ENCODE results near the gene USP14.

The USP14 gene

DNA sequence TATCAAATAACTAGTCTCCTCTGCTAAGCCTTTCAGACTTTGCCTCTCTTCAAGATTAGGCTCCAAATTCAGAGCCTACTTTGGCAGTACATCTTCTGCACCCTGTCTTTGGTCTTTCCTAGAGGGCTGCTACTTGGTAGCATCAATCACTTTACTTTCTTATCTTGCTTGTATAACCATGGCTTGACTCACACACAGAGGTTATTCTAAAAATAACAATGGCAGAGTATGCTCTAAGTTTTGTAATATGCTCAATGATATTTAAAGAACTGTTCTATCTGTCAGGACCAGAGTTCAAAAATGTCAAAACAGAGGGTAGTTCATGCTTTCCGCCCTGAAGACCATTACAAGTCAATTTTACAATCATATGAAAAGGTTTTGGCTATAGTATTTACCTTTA lies 81.8 kb downstream of the USP14 start:
- Mint-ChIP-seq H3K4me3 (no peak overlapping the region), H3K4me1 (ENCODE audit: low read depth) (peaks cover 5% of the 10 kb centered on the region), H3K9me3 (ENCODE audit: low read depth) (no peaks in the 10 kb centered on the region), H3K27me3 (no peaks in the 10 kb centered on the region), H3K27ac (no peak overlapping the region), H3K36me3 (peaks cover 17% of the 10 kb centered on the region)

DNA sequence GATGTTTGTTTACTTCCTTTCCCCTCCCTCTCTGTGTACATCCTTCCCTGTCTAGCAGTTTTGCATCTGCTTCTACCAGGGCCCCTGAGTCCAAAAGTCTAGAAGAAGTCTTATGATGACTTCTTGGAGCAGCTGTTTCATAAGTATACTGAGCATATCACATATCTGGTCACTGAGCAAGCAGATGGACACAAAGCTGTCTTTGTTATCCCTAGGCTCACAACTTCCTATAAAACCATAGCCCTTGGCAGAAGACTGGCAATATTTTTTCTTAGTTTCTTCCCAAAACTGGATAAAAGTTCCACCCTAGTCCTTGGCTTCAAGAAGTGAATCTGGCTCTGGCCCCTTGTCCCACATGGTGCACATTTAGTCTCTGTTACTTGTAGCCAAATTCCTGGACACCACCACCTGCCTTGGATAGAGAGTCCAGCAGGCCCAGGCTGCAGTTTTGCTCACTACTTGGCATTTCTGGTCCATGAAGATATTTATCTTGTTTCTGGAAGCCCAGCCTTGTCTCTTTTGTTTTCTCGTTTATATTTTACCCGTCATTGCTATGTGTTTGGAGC lies 87.0 kb downstream of the USP14 start:
- Mint-ChIP-seq H3K27me3 (no peaks in the 10 kb centered on the region), H3K27ac (no peak overlapping the region)

DNA sequence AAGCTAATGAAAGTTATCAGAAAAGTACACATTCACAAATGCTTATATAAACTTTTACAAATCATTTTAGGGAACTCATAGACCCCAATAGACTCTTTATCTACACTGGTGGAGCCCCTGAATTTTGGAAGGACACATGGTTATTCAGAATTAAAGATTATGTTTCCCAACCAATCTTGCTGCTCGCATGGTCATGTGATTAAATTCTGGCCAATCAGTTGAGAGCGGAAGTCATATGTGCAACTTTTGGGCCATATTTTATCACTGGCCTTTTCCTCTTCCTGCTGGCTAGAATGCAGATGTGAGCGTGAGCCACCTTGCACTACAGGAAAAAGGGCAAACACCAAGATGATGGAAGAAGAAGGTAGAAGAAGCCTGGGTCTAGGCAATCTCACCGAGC lies 89.7 kb downstream of the USP14 start:
- Mint-ChIP-seq H3K27ac (no peak overlapping the region), H3K4me3 (no peak overlapping the region), H3K9me3 (ENCODE audit: low read depth) (no peaks in the 10 kb centered on the region), H3K27me3 (no peaks in the 10 kb centered on the region), H3K4me1 (ENCODE audit: low read depth) (peaks cover 4% of the 10 kb centered on the region), H3K36me3 (peaks cover 26% of the 10 kb centered on the region)

More for the DNA sequence above, 87.0 kb downstream of the USP14 start:
- H3K9me3 Mint-ChIP-seq (ENCODE audit: low read depth): no peaks in the 10 kb centered on the region
- peaks cover 5% of the 10 kb centered on the region for H3K4me1 Mint-ChIP-seq (ENCODE audit: low read depth)
- no peak overlapping the region for H3K4me3 Mint-ChIP-seq
- H3K36me3 Mint-ChIP-seq: peaks cover 20% of the 10 kb centered on the region

DNA sequence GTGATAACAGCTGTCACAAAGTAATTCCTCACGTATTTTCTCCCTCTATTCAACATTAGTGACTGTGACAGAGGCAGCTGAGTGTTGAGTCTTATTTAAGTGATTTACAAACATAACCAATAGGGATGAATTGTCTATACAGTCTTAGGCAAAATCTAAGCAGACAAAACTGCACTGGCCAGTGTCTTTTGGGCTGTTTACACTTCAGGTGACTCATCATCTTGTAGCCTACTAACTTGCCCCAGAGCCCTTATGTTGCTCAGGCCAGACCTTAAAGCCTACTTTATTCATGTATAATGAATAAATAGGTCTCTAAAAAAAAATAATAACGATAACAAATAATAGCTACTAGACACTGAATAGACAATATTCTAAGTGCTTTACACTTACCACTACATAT lies 92.3 kb downstream of the USP14 start:
- H3K27ac Mint-ChIP-seq: no peak overlapping the region
- no peaks in the 10 kb centered on the region for H3K9me3 Mint-ChIP-seq (ENCODE audit: low read depth)
- H3K27me3 Mint-ChIP-seq: no peaks in the 10 kb centered on the region
- no peak overlapping the region for H3K4me3 Mint-ChIP-seq
- peaks cover 26% of the 10 kb centered on the region for H3K36me3 Mint-ChIP-seq
- peaks cover 2% of the 10 kb centered on the region for H3K4me1 Mint-ChIP-seq (ENCODE audit: low read depth)

DNA sequence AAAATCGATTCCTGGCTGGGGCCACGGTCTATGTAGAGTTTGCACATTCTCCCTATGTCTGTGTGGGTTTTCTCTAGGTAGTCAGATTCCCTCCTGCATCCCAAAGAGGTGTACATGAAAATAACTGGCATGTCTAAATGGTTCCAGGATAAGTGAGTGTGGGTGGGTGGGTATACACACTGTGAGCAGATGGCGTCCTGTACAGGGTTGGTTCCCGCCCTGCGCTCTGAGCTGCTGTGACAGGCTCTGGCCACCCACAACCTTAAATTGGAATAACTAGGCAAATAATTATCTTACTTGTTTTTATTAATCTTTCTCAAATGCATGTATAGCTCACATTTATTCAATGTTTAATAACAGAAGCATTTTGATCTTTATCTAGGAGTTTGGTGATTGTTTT lies 93.2 kb downstream of the USP14 start:
- no peaks in the 10 kb centered on the region for H3K27me3 Mint-ChIP-seq
- peaks cover 2% of the 10 kb centered on the region for H3K4me1 Mint-ChIP-seq (ENCODE audit: low read depth)
- H3K9me3 Mint-ChIP-seq (ENCODE audit: low read depth): no peaks in the 10 kb centered on the region
- no peak overlapping the region for H3K4me3 Mint-ChIP-seq
- peaks cover 23% of the 10 kb centered on the region for H3K36me3 Mint-ChIP-seq
- H3K27ac Mint-ChIP-seq: no peak overlapping the region

DNA sequence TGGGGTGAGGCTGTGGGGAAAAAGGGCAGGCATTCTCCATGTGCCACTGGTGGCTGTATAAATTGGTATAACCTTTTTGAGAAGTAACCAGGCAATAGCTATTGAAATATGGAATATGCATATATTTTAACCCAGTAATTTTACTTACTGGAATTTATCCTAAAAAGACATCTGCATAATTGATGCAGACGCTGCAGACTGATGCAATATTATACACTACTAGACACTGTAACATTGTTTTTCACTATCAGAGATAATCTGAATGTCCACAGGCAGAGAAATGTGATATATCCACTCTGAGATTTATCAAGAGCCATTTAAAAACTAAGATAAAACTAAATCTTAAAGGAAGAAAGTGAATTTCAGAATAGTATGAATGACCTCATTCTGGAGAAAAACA lies 94.8 kb downstream of the USP14 start:
- no peaks in the 10 kb centered on the region for H3K27me3 Mint-ChIP-seq
- no peak overlapping the region for H3K27ac Mint-ChIP-seq
- peaks cover 2% of the 10 kb centered on the region for H3K4me1 Mint-ChIP-seq (ENCODE audit: low read depth)
- no peaks in the 10 kb centered on the region for H3K9me3 Mint-ChIP-seq (ENCODE audit: low read depth)
- H3K4me3 Mint-ChIP-seq: no peak overlapping the region
- H3K36me3 Mint-ChIP-seq: peaks cover 21% of the 10 kb centered on the region

DNA sequence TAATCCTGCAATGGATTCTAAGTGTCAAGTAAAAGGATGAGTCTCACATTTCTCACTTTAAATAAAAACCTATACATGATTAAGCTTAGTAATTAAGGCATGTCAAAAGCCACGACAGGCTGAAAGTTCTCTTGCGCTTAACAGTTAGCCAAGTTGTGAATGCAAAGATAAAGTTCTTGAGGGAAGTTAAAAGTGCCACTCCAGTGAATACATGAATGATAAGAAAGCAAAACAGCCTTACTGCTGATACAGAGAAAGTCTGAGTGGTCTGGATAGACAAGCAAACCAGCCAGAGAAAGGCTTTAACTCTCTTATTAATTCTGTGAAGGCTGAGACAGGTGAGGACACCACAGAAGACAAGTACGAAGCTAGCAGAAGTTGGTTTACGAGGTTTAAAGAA lies 96.8 kb downstream of the USP14 start:
- Mint-ChIP-seq H3K9me3 (ENCODE audit: low read depth) (no peaks in the 10 kb centered on the region), H3K27me3 (no peaks in the 10 kb centered on the region), H3K4me1 (ENCODE audit: low read depth) (peaks cover 2% of the 10 kb centered on the region), H3K4me3 (no peak overlapping the region), H3K36me3 (peaks cover 25% of the 10 kb centered on the region), H3K27ac (no peak overlapping the region)

DNA sequence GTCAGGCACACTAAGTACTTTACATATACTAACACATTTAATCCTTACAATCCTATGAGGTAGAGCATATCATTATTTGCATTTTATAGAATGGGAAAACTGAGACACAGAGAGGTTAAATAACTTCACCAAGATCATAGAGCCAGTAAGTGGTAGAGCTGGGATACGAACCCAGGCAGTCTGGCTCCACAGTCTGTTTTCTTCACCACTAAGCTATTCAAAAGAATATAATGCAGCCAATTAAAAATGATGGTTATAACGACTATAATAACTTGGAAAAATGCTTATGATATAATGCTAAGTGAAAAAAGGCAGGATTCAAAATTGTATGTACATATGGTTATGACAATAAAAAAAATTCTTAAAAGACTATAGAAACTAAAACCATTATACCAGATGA lies 102.2 kb downstream of the USP14 start:
- no peaks in the 10 kb centered on the region for H3K9me3 Mint-ChIP-seq (ENCODE audit: low read depth)
- no peak overlapping the region for H3K4me3 Mint-ChIP-seq
- H3K27me3 Mint-ChIP-seq: no peaks in the 10 kb centered on the region
- H3K36me3 Mint-ChIP-seq: peaks cover 15% of the 10 kb centered on the region
- H3K4me1 Mint-ChIP-seq (ENCODE audit: low read depth): peaks cover 20% of the 10 kb centered on the region
- no peak overlapping the region for H3K27ac Mint-ChIP-seq

DNA sequence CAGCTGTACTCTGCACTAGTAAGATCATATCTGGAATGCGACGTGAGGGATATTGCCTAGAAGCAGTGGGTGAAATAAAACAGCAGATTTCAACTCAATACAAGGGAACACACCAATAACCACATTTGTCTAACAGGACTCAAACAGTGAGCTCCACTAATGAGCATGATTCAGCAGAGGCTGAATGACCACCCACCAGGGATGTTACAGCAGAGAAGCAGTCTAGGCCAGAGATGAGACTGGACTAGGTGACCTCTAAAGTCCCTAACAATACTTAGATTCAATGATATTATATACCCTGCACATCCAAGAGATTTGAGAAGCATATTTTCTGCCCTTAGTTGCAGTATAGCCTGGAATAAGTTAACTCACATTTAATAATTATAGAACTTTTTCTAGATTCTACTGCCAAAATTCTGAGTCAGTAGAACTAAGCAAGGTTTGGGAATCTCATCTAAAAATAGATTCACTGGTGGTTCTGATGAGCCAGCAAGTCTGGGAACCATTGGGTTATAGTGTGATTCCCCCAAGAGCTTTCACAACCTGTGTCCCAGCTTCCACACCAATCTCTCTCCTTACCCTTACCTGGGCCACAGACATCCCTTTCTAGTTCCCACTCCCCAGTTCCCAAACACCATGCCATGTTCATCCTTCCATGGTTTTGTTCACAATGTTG lies 103.2 kb downstream of the USP14 start:
- Mint-ChIP-seq H3K4me1 (ENCODE audit: low read depth) (peaks cover 30% of the 10 kb centered on the region), H3K27me3 (no peaks in the 10 kb centered on the region), H3K36me3 (peaks cover 17% of the 10 kb centered on the region), H3K27ac (peak overlapping the region; percentile 41), H3K9me3 (ENCODE audit: low read depth) (no peaks in the 10 kb centered on the region), H3K4me3 (no peak overlapping the region)

Data from activated naive CD8-positive, alpha-beta T cell (primary cell).